ENCODE data around the gene FOXL1. TPM values are rescaled to one million over a fixed set of nuclear protein-coding genes. Genes with fewer than 3 reads are reported as not detected.

The FOXL1 gene
- total and polyA plus RNA-seq, 8 donors = 0.99 to 6.8 (median 5.3) TPM

GRCh38 chr16:86608301-86608747, 30.0 kb downstream of the FOXL1 start:
- Histone ChIP-seq H3K36me3 (no peaks in the 10 kb centered on the region), H3K9me3 (no peaks in the 10 kb centered on the region), H3K27ac (no peak overlapping the region), H3K27me3 (peaks cover 0 to 43% of the 10 kb centered on the region in 2 donors), H3K4me1 (no peaks in the 10 kb centered on the region), H3K4me3 (no peak overlapping the region)
- intact Hi-C loops (cut with DNase I) = no loop called here
- no peak for ATAC-seq
- no peak for TF ChIP-seq CTCF (IDR thresholded peaks at IDR 0.05)
- DNase-seq = no peak

GRCh38 chr16:86609115-86609514, 30.8 kb downstream of the FOXL1 start:
- intact Hi-C loops (cut with DNase I) = no loop called here
- TF ChIP-seq CTCF (IDR thresholded peaks at IDR 0.05) = no peak
- no peak for DNase-seq
- Histone ChIP-seq H3K4me3 (no peak overlapping the region), H3K4me1 (no peaks in the 10 kb centered on the region), H3K9me3 (no peaks in the 10 kb centered on the region), H3K27me3 (peaks cover 0 to 43% of the 10 kb centered on the region in 2 donors), H3K27ac (no peak overlapping the region), H3K36me3 (no peaks in the 10 kb centered on the region)
- no peak for ATAC-seq

GRCh38 chr16:86609661-86610060, 31.3 kb downstream of the FOXL1 start:
- H3K27ac ChIP-seq = no peak overlapping the region
- intact Hi-C loops (cut with DNase I) = no loop called here
- ATAC-seq (no peak), DNase-seq (no peak)
- peaks cover 0 to 38% of the 10 kb centered on the region in 2 donors for H3K27me3 ChIP-seq
- TF ChIP-seq CTCF (IDR thresholded peaks at IDR 0.05) = no peak
- H3K36me3 ChIP-seq = no peaks in the 10 kb centered on the region
- no peaks in the 10 kb centered on the region for H3K4me1 ChIP-seq
- H3K9me3 ChIP-seq = no peaks in the 10 kb centered on the region
- no peak overlapping the region for H3K4me3 ChIP-seq

GRCh38 chr16:86610779-86611524, 32.6 kb downstream of the FOXL1 start:
- intact Hi-C loops (cut with DNase I) = no loop called here
- no peaks in the 10 kb centered on the region for H3K36me3 ChIP-seq
- TF ChIP-seq CTCF (IDR thresholded peaks at IDR 0.05) = no peak
- no peak overlapping the region for H3K27ac ChIP-seq
- no peaks in the 10 kb centered on the region for H3K9me3 ChIP-seq
- DNase-seq (no peak), ATAC-seq (no peak)
- peaks cover 0 to 29% of the 10 kb centered on the region in 2 donors for H3K27me3 ChIP-seq
- no peaks in the 10 kb centered on the region for H3K4me1 ChIP-seq
- no peak overlapping the region for H3K4me3 ChIP-seq

- peak in 2 of 4 donors; percentile 79 to 87 for DNase-seq
- ATAC-seq = no peak
- intact Hi-C loops (cut with DNase I) = no loop called here
- Histone ChIP-seq H3K9me3 (no peaks in the 10 kb centered on the region), H3K27ac (no peak overlapping the region), H3K36me3 (no peaks in the 10 kb centered on the region), H3K27me3 (peaks cover 0 to 29% of the 10 kb centered on the region in 2 donors), H3K4me1 (no peaks in the 10 kb centered on the region), H3K4me3 (no peak overlapping the region)
- TF ChIP-seq CTCF (IDR thresholded peaks at IDR 0.05) = no peak
These were observed 33.1 kb downstream of the FOXL1 start for GRCh38 chr16:86611525-86611855.

Measured in left lung (tissue), 10 donors.